Measurements from ENCODE around the gene FKBP2. TPM values are rescaled to one million over a fixed set of nuclear protein-coding genes. Genes with fewer than 3 reads are reported as not detected.

Gene FKBP2
- total and polyA plus RNA-seq, 2 of the 13 experiments (the other 11 are each of a cell fraction or from before 2014, with no cell fraction given) = 30.1 to 53.3 TPM

DNA sequence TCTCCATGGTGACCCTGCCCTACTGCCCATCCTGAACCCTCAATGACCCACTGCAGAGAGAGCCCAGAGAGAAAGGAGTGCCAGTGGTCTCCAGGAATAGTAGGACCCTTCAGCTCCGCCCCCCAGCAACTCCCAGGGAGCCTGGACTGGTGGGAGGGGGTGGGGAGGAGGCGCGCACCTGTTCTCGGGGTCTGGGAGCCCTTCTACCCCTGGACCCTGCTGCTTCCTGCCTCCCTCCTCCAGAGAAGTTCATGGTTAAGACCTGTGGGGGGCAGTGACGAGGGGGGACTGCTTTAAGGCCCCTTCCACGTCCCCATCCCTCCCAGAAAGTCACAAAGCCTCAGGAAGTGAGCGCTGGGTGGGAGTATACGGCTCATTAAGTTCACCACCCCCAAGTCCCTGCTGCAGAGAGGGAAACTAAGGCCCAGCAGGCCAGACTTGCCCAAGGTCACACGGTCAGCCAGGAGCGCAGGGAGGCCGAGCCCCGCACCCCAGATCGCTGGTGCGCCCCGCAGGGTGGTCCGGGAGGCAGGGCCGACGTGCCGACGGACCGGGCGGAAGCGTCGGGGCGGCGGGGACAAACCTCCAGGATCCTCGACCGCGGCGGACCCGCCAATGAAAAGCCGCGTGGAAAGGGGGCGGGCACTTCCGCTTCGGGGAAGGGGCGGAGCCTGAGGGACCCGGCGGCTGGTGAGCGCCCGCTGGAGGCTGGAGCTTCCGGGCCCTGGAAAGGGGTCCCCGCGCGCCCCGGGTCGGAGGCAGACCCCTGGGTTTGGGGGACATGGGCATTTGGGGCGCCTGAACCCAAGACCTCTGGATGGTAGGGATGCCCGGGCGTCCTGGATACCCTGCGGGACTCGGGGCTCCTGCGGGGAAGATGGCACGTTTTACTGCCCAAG is 15.0 kb upstream of the FKBP2 start, which contains the start of the genes NUDT22 and TRPT1 (continued):
- TF ChIP-seq PCBP2 (optimal IDR thresholded peaks at IDR 0.05; ENCODE audit: low read depth, low read length, poor library complexity, severe bottlenecking) = no peak
- no peak; the same call in 1 of the 2 replicates for TF ChIP-seq SRY (CRISPR knock-in tag; IDR thresholded peaks at IDR 0.05)
- no peak for TF ChIP-seq SMC3 (IDR thresholded peaks at IDR 0.05; ENCODE audit: low read length)
- TF ChIP-seq ZNF619 (CRISPR knock-in tag; IDR thresholded peaks at IDR 0.05) = no peak
- no peak for TF ChIP-seq ATAD3A (CRISPR knock-in tag; IDR thresholded peaks at IDR 0.05)
- no peak for TF ChIP-seq ZNF562 (CRISPR knock-in tag; IDR thresholded peaks at IDR 0.05; ENCODE audit: borderline replicate concordance)
- TF ChIP-seq, protein P1, sequence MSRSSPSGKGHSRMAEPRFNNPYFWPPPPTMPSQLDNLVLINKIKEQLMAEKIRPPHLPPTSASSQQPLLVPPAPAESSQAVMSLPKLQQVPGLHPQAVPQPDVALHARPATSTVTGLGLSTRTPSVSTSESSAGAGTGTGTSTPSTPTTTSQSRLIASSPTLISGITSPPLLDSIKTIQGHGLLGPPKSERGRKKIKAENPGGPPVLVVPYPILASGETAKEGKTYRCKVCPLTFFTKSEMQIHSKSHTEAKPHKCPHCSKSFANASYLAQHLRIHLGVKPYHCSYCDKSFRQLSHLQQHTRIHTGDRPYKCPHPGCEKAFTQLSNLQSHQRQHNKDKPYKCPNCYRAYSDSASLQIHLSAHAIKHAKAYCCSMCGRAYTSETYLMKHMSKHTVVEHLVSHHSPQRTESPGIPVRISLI (CRISPR knock-in tag; IDR thresholded peaks at IDR 0.05; ENCODE audit: borderline replicate concordance) = no peak; the same call in 1 of the 2 replicates
- TF ChIP-seq FOXA3 (CRISPR knock-in tag; IDR thresholded peaks at IDR 0.05) = no peak; the same call in 1 of the 2 replicates
- TF ChIP-seq, protein P2, sequence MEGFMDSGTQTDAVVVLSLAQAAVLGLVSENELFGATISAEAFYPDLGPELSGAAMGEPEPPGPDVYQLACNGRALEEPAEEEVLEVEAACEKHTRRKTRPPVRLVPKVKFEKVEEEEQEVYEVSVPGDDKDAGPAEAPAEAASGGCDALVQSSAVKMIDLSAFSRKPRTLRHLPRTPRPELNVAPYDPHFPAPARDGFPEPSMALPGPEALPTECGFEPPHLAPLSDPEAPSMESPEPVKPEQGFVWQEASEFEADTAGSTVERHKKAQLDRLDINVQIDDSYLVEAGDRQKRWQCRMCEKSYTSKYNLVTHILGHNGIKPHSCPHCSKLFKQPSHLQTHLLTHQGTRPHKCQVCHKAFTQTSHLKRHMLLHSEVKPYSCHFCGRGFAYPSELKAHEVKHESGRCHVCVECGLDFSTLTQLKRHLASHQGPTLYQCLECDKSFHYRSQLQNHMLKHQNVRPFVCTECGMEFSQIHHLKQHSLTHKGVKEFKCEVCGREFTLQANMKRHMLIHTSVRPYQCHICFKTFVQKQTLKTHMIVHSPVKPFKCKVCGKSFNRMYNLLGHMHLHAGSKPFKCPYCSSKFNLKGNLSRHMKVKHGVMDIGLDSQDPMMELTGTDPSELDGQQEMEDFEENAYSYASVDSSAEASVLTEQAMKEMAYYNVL (CRISPR knock-in tag; IDR thresholded peaks at IDR 0.05; ENCODE audit: borderline replicate concordance) = no peak; the same call in 1 of the 2 replicates
- 0 out of 2 replicates have a peak, but pooled peaks have one; percentile 13 for TF ChIP-seq FOXO1 (CRISPR knock-in tag; IDR thresholded peaks at IDR 0.05)
- TF ChIP-seq ZNF629 (CRISPR knock-in tag; conservative IDR thresholded peaks at IDR 0.05) = no peak
- TF ChIP-seq, protein P3, sequence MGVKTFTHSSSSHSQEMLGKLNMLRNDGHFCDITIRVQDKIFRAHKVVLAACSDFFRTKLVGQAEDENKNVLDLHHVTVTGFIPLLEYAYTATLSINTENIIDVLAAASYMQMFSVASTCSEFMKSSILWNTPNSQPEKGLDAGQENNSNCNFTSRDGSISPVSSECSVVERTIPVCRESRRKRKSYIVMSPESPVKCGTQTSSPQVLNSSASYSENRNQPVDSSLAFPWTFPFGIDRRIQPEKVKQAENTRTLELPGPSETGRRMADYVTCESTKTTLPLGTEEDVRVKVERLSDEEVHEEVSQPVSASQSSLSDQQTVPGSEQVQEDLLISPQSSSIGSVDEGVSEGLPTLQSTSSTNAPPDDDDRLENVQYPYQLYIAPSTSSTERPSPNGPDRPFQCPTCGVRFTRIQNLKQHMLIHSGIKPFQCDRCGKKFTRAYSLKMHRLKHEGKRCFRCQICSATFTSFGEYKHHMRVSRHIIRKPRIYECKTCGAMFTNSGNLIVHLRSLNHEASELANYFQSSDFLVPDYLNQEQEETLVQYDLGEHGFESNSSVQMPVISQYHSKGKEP (CRISPR knock-in tag; IDR thresholded peaks at IDR 0.05) = no peak
- TF ChIP-seq RAD21 (CRISPR knock-in tag; IDR thresholded peaks at IDR 0.05) = no peak
- TF ChIP-seq SALL1 (CRISPR knock-in tag; IDR thresholded peaks at IDR 0.05) = peak; percentile 71; the same call in 1 of the 2 replicates
- TF ChIP-seq, protein P4, sequence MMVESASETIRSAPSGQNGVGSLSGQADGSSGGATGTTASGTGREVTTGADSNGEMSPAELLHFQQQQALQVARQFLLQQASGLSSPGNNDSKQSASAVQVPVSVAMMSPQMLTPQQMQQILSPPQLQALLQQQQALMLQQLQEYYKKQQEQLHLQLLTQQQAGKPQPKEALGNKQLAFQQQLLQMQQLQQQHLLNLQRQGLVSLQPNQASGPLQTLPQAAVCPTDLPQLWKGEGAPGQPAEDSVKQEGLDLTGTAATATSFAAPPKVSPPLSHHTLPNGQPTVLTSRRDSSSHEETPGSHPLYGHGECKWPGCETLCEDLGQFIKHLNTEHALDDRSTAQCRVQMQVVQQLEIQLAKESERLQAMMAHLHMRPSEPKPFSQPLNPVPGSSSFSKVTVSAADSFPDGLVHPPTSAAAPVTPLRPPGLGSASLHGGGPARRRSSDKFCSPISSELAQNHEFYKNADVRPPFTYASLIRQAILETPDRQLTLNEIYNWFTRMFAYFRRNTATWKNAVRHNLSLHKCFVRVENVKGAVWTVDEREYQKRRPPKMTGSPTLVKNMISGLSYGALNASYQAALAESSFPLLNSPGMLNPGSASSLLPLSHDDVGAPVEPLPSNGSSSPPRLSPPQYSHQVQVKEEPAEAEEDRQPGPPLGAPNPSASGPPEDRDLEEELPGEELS (CRISPR knock-in tag; IDR thresholded peaks at IDR 0.05) = peak; percentile 32; the same call in 1 of the 2 replicates
- no peak; the same call in 1 of the 2 replicates for TF ChIP-seq KMT2A (CRISPR knock-in tag; IDR thresholded peaks at IDR 0.05)
- TF ChIP-seq PHB2 (IDR thresholded peaks at IDR 0.05; ENCODE audit: partially characterized antibody) = no peak

Measured in HepG2 (cell line).